NCI-H82 treated with DMSO at 0.1 percent for 48 hours (cell line): ENCODE data around the gene TGFB1.
"Not testable (repeated sequence)": the region's sequence is repeated elsewhere in the genome, so short reads cannot be mapped to it uniquely, and the experiment has no call there.

Experiments
- DNase-seq: peaks from one replicate; lab custom pipeline; 2025; ENCODE audit not compliant: unreplicated experiment; lab: John Stamatoyannopoulos, UW

TGFB1 gene

DNA sequence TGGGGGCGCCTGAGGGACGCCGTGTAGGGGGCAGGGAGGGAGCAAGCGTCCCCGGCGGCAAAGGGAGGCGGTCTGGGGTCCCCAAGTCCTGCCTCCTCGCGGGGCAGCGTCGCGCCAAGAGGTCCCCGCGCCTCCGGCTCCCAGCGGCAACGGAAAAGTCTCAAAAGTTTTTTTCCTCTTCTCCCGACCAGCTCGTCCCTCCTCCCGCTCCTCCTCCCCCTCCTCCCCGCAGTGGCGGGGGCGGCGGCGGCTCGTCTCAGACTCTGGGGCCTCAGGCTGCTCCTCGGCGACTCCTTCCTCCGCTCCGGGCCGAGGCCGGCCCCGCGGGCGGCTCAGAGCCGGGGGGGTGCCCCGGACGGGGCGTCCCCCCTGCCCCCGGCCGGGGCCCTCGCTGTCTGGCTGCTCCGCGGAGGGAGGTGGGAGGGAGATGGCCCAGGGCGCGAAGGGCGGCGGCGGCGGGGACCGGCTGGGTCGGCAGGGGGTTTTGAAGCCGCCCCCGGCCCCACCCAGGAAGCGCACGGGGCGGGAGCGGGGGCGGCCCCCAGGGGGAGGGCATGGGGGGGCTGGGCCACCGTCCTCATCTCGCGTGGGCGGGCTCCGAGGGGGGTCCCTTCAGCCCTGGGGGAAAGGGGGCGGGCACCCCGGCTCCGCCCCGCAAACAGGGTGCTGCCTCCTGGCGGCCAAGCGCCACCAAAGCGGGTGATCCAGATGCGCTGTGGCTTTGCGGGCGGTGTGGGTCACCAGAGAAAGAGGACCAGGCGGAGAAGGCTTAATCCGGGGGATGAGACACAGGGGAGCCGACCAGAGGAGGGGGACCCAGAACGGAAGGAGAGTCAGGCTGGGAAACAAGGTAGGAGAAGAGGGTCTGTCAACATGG lies at the start of gene TGFB1:
TSS of gene TGFB1 (minus strand) at position 457 of the 877 bp plus-strand sequence. CDS start 878 bp downstream, outside the sequence.
- DNase-seq: peak; percentile 46

DNA sequence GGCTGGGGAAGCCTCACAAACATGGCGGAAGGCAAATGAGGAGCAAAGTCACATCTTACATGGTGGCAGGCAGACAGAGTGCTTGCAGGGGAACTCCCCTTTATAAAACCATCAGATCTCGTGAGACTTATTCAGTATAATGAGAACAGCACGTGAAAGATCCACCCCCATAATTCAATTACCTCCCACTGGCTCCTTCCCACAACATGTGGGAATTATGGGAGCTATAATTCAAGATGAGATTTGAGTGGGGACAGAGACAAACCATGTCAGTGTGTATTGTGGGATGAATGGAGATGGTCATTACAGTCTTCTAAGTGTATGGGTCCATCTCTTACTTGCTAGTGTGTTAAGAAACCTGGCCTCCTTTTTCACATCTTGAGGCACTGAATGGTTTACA lies 48.3 kb upstream of the TGFB1 start:
- DNase-seq: no peak

DNA sequence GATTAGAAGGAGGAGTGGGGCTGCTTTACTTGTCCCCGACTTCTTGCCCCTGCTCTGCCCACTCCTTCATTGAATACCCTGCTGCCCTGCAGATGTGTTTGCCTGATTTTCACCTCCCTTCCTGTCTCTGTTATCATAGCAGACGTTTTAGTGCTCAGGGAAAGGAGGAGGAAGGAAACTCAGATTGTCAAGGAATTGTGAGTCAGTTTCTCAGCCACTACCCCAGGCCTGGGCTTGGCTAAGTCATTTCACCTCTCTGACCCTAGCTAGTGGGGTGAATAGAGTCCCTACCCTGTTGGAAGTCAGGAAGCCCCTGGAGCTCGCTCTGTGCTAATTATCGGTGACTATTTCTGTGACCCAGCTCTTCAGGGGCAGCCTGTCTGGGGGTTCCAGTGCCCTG lies 47.8 kb upstream of the TGFB1 start:
- DNase-seq: no peak

DNA sequence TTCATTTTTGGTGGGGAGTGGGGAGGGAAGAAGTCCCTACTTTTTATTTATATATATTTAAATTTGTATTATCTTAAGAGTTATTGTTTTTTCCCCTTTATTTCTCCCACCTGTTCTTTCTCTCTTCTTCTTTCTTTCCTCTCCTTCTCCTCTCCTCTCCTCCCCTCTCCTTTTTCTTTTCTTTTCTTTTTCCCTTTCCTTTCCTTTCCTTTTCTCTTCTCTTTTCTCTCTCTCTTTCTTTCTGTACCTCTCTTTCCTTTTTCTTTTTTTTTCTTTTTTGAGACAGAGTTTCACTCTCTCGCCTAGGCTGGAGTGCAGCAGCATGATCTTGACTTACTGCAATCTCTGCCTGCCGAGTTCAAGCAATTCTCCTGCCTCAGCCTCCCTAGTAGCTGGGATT lies 45.8 kb upstream of the TGFB1 start:
- no peak for DNase-seq

DNA sequence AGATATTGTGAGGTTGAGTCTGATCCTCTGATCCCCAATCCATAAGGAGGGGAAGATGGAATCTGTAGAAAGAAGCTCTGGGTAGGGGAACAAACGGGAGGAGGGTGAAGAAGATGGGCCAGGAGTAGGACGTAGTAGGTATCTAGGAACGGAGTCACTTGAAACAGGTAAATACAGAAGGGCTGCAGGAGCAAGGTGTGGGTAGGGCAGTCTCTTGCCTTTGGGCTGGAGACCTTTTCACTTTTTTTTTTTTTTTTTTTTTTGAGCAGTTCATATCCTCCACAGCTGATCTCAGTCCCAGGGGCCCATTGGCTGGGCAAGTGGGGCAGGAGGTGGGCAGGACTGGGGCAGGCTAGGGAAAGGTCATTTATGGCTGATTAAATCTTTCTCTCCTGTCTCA lies 45.4 kb upstream of the TGFB1 start:
- no peak for DNase-seq

DNA sequence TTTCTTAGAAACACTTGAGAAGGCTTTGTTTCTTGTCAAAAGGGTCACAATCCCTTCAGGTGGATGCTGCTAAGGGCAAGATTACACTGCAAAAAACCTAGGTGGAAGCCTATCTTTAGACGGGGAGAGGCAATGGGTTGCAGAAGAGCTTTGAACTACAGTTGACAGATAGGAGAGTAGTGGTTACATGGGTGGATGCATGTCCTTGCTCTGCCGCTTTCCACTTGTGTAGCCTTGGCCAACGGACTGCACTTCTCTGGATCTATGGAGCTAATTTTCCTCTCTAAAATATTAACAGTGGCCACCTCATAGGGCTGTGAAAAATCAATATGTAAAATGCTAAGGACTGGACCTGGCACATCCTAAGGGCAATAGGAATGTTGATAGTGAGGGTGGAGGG lies 44.9 kb upstream of the TGFB1 start:
- DNase-seq: no peak

DNA sequence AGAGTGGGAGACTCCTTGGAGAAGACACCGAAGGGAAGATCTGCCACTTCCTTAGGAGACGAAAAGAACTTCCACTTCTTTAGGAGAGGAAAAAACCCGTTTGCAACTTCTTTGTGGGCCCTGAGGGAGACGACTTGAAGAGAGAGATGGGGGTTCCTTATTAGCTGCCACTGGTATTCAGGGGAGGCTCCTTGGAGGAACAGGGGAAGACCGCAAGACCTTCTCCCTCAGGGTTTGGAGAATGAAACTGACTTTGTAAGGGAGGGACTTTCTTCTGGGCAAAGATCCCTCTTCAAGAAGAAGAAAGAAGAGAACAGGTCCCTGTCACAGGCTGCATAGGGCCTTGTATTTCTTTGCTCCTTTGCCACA lies 44.3 kb upstream of the TGFB1 start:
- no peak for DNase-seq

DNA sequence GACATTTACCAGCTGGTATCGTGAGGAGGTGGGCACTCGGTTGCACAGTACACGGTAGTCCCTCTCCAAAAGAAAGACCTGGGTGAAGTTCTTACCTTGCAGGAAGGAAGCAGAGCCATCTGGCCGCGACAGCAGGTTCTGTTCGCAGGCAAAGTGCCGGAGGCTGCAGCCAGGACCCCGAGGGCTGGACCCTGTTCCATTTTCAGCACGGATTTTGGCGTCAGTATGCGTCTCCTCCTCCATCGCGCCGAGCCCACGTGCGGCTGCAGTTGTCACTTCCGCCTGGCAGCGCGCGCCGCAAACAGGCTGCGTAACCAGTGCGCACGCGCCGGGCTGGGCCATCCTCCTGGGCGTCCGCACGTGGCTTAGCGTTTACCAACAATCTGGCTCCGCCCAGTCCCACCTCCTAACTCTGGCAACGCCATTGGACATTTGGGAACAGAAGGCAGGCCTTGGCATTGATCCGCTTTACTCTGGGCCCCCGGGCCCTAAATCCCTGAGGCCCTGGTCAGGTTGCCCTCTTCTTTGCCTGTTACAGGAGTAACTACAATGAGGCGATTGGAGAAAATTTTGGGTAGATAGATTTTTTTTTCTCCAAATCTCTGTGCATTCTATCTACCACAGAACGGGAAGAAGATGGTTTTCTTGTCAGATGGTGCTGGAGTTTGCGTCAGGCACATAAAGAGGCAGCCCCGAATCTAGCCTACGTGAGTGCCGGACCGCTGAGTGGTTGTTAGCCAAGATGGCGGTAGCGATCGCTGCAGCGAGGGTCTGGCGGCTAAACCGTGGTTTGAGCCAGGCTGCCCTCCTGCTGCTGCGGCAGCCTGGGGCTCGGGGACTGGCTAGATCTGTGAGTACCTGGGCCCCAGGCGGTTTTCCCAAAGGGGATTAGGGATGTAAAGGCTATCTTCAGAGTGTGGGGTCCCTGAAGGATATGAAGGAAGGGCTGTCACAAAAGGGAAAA lies 43.6 kb upstream of the TGFB1 start, which contains the start of the genes BCKDHA and EXOSC5:
TSS of gene BCKDHA (plus strand) at position 733 of the 964 bp plus-strand sequence. CDS start at position 743, 10 bp downstream.
TSS of gene EXOSC5 (minus strand) at position 274 of the 964 bp plus-strand sequence. CDS start at position 243, 31 bp downstream.
- peak; percentile 99 for DNase-seq

DNA sequence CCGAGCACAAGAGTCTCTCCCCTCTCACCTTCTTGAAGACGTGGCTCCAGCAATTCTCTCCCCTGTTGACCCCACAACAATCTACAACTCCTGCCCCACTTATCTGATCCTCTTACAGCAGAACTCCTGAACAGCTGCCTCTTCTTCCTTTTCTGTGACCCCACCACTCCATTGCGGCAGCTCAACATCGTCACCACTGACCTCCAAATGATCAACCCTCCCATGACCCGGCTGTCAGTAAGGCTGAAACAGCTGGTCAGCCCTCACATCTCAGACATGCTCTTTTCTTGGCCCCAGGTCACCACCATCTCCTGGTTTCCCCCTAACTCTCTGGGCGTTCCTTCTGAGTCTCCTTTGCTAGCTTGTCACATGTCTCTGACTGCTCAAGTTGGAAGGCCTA lies 41.6 kb upstream of the TGFB1 start:
- DNase-seq: no peak

DNA sequence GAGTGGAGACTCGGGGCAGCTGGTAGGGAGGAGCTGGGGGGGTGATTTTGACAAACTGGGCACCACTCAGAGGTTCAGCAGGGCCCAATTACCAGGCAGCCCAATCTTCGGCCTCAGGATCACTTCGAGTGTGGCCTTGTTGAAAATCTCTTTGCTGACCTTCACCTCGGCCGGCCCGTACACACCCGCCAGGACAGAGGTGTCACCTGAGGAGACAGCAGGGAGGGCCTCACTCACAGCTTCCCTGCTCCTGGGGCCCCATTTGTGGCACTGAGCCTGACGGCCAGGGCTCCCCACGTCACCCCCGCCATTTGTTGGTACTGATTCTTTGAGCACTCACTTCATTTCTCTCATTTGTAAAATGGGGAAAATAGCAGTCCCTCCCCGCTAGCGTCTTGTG lies 39.1 kb upstream of the TGFB1 start:
- no peak for DNase-seq

DNA sequence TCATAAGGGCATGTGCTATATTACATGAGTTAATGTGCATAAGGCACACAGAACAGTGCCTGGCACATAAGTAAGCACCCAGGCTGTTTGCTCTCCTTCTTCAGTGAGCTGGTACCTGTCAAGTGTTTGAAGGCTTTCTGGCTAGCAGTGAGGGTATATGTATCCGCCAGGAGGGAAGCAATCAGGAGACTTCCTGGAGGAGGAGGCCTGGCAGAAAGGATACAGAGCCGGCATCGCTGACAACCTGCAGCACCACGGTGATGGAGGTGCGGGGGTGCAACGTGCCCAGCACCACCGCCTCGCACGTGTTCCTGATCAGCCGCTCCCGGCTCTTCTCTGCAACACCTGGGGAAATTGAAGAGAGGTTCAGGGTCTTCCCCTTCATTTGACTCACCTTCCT lies 37.9 kb upstream of the TGFB1 start:
- DNase-seq: no peak

DNA sequence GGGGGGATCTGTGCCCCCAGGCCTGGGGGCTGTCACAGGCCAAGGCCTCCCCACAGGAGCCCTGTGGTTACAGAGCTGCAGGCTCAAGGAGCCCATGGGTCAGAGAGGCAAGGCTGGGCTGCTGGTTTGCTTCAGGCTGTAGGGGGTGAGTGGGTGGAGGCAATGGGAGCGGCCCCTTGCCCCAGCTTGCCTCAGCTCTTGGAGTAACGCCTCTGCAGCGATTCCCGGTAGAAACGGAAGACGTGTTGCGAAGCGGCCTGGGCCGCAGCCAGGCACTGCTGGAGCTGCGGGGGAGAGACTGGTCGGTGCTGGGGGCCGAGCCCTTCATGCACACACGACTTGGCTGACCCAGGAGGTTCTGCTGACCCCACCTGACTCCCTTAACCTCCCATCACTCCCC lies 32.7 kb upstream of the TGFB1 start:
- no peak for DNase-seq

DNA sequence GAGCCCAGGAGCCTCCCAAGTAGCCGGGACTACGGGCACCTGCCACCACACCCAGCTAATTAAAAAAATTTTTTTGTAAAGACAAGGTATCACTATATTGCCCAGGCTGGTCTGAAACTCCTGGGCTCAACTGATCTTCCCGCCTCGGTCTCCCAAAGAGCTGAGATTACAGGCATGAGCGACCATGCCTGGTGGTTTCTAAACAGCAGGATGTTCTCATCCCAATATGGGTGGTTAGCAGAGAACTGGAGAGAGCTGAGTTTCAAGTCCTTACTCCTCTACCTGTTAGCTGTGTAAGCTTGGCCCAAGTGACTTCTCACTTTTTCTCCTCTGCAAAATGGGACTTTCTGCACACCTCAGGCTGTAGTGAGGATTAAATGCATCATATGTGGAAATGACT lies 30.6 kb upstream of the TGFB1 start:
- DNase-seq: no peak

DNA sequence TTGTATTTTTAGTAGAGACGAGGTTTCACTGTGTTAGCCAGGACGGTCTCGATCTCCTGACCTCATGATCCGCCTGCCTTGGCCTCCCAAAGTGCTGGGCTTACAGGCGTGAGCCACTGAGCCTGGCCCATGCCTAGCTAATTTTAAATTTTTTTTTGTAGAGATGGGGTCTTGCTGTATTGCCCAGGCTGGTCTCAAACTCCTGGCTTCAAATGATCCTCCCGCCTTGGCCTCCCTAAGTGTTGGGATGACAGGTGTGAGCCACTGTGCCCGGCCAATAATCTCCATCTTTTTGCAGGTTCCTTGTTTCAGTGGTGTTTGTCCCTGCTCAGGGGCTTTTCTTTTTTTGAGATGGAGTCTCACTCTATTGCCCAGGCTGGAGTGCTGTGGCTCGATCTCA lies 27.8 kb upstream of the TGFB1 start:
- DNase-seq: not testable (repeated sequence)

DNA sequence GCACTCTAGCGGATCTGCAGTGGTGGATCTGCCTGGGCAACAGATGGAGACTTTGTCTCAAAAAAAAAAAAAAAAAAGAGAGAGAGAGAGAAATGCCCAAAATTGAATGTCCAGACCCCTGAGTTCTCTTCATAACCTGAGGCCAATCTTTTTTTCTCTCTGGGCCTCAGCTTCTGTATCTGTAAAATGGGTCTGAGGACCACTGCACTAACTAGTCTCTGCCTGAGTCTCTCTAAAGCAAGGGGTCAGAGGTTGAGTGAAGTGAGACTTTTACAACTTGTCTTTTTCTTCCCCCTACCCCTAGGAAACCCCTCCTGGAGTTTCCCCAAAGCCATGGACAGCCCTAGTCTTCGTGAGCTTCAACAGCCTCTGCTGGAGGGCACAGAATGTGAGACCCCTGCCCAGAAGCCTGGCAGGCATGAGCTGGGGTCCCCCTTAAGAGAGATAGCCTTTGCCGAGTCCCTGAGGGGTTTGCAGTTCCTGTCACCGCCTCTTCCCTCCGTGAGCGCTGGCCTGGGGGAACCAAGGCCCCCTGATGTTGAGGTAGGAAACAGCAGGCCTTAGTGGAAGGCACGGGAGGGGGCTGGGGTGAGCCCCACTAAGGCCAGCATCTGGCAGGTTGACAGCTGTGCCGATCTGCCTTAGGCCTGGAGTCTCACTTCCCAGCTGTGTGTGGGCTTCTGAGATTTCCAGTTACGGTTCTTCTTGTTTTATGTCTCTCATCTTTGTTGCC lies 24.4 kb upstream of the TGFB1 start:
- DNase-seq: peak; percentile 58

DNA sequence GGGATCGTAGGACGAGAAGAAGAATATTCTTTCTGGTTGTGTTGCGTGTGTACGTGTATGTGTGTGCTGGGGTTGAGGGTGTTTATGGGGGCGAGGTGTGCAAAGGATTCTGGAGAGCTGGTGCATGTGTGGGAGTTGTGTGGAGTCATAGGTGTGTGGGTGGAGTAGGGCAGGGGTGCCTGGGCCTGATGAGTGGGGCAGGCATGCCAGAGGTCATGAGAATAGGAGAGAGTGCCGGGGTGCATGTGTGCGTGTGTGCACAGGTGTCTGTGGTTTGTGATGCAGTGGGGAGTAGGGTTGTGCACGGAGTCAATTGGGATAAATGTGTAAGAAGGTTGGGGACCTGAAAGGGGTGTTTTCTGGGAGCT lies 23.3 kb upstream of the TGFB1 start:
- DNase-seq: no peak

DNA sequence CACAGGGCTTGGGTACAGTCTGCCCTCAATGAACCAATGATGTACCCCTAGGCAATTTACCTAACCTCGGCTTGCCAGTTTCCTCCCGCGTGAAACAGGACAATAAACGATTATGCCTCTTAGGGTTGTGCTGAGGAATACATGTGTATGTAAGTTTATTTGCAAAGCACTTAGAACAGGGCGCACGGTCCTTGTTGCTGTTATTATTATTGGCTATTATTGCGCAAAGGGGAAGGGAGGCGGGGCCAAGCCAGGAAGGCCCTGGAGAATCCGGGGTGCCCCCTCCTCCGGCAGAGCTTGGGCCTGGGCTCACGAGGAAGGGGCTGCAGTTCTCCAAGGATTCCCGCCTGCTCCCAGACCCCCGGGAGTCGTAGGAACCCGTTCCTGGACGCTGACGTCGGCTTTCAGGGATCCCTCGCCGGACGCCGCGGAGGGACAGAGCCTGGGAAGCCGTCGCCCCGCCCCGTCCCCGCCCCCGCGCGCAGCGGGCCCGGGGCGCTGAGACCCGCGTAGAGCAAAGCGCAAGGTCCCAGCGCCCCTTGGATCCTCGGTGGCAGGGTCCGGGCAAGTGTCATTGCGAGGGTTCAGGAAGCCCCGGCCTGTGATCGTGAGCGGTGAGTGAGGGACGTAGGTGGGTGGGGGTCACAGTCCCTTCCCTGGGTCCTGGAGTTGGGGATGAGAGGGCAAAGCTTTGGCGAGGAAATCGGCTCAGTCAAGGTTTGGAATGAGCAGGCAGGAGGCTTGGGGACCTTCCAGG lies 22.7 kb upstream of the TGFB1 start, which contains the start of gene TMEM91:
TSS of gene TMEM91 (plus strand) at position 293 of the 757 bp plus-strand sequence. CDS start 1,777 bp downstream, outside the sequence.
- DNase-seq: no peak

DNA sequence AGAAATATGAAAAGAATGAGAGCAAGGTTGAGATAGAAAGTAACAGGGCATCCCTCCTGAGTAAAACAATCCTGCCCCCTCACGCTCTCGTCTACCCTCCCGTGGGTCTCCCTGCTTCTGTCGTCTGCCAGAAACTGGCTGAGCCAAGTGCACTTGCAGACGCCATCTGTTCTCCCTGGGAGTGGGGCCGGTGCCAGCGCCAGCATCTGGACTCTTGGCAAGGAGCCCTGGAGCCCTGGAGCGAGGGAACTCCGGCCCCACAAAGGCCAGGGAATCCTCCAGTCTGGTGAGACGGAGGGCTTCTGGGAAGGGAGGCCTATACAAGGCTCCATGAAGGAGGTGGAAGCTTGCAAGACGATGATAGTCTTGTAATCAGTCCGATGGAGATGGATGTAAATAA lies 20.3 kb upstream of the TGFB1 start:
- peak; percentile 95 for DNase-seq

DNA sequence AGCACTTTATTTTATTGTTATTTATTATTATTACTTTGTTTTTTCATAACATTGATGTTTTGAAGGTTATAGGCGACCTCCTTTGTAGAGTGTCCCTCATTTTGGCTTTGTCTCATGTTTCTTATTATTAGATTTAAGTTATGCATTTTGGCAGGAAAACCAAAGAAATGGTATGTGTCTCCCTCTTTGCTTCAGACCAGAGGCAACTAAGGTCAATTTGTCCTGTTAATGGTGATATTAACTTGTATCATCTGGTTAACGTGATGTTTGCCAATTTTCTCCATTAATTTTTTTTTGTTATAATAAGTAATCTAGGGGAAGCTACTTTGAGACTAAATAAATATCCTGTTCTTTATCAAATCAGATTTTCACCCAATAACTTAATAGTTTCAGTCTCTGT lies 18.8 kb upstream of the TGFB1 start:
- DNase-seq: no peak

DNA sequence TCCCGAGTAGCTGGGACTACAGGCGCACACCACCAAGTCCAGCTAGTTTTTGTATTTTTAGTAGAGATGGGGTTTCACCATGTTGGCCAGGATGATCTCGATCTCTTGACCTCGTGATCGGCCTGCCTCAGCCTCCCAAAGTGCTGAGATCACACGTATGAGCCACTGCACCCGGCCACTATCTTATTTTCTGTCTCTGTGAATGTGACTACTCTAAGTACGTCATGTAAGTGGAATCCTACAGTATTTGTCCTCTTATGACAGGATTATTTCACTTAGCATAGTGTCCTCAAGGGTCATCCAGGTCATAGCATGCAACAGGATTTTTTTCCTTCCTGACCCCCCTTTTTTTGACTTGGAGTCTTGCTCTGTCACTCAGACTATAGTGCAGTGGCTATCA lies 17.8 kb upstream of the TGFB1 start:
- no peak for DNase-seq
